Hepatocyte (in vitro differentiated cells): ENCODE results near the gene ULK4. TPM values are rescaled to one million over a fixed set of nuclear protein-coding genes. Genes with fewer than 3 reads are reported as not detected.

Experiments used
- DNase-seq: peaks from one replicate; pipeline ENCODE4 v3.0.0-alpha.2; 2016; ENCODE audit warnings: low spot score
- H2AFZ ChIP-seq: fragments of 200-600 bp; sonication (generic); 2 replicates; pipeline ENCODE4 v1.6.0; 2016; ENCODE audit warnings: antibody characterized with exemption, mild to moderate bottlenecking
- H3K27ac ChIP-seq: fragments of 200-600 bp; sonication (generic); 2 replicates; pipeline ENCODE4 v1.5.1; 2016; ENCODE audit warnings: mild to moderate bottlenecking
- H3K27me3 ChIP-seq: fragments of 200-600 bp; sonication (generic); 2 replicates; pipeline ENCODE4 v1.6.1; 2016
- H3K36me3 ChIP-seq: fragments of 200-600 bp; sonication (generic); replicated peaks from 2 replicates; pipeline ENCODE4 v1.5.1; 2016; ENCODE audit warnings: low read depth; ENCODE audit not compliant: insufficient read depth
- H3K4me1 ChIP-seq: fragments of 200-600 bp; sonication (generic); 2 replicates; pipeline ENCODE4 v1.5.1; 2016; ENCODE audit warnings: mild to moderate bottlenecking, moderate library complexity; ENCODE audit not compliant: insufficient read depth
- H3K4me2 ChIP-seq: fragments of 200-600 bp; sonication (generic); 2 replicates; pipeline ENCODE4 v1.6.0; 2016
- H3K4me3 ChIP-seq: fragments of 200-600 bp; sonication (generic); 2 replicates; pipeline ENCODE4 v1.5.1; 2016; ENCODE audit warnings: mild to moderate bottlenecking
- H3K79me2 ChIP-seq: fragments of 200-600 bp; sonication (generic); 2 replicates; pipeline ENCODE4 v1.6.0; 2017; ENCODE audit warnings: mild to moderate bottlenecking
- H3K9me2 ChIP-seq: fragments of 200-600 bp; sonication (generic); replicated peaks from 2 replicates; pipeline ENCODE4 v1.6.0; 2017; ENCODE audit warnings: mild to moderate bottlenecking; ENCODE audit not compliant: insufficient read depth
- H3K9me3 ChIP-seq: fragments of 200-600 bp; sonication (generic); 2 replicates; pipeline ENCODE4 v1.5.1; 2016; ENCODE audit warnings: low read depth, mild to moderate bottlenecking
- H4K20me1 ChIP-seq: fragments of 200-600 bp; sonication (generic); 2 replicates; pipeline ENCODE4 v1.6.0; 2016; ENCODE audit warnings: mild to moderate bottlenecking; ENCODE audit not compliant: insufficient read depth, poor library complexity, severe bottlenecking
- EZH2 ChIP-seq: fragments of 200-600 bp; sonication (generic); IDR thresholded peaks from 2 replicates; pipeline ENCODE4 v1.6.1; 2016; ENCODE audit warnings: antibody characterized with exemption, mild to moderate bottlenecking, borderline replicate concordance
- EZH2phosphoT487 ChIP-seq: fragments of 200-600 bp; sonication (generic); IDR thresholded peaks from one replicate; pipeline ENCODE4 v1.6.1; 2018; ENCODE audit warnings: antibody characterized with exemption, mild to moderate bottlenecking, low read depth, moderate library complexity; ENCODE audit not compliant: unreplicated experiment, severe bottlenecking
- WGBS: methylation state at CpG from one replicate; pipeline ENCODE4 v1.1.6; 2016; ENCODE audit warnings: low lambda C conversion rate; ENCODE audit errors: missing lambda C conversion rate; 5-methylcytosine and 5-hydroxymethylcytosine counted together
- polyA plus RNA-seq: library from polyadenylated mRNA; unstranded; fragments of >200 nt; fragmentation: Nextera tagmentation; extraction: Ambion mirVana; gene quantifications from 2 replicates; pipeline ENCODE4 v1.2.1, GENCODE V29; 2016
- total RNA-seq: library from RNA; depleted of rRNA; stranded (reverse); fragments of >200 nt; gene quantifications from 2 replicates; pipeline ENCODE4 v1.2.3, GENCODE V29; 2014
- TF ChIP-seq, protein P1 (sequence below): fragments of 200-600 bp; sonication (generic); IDR thresholded peaks from 2 replicates; pipeline ENCODE4 v1.5.1; 2016; ENCODE audit warnings: antibody characterized with exemption, mild to moderate bottlenecking; ENCODE audit not compliant: poor library complexity

Gene ULK4
- total and polyA plus RNA-seq, 2 experiments from 2014 or later, result 3.8 to 9.1 TPM

DNA sequence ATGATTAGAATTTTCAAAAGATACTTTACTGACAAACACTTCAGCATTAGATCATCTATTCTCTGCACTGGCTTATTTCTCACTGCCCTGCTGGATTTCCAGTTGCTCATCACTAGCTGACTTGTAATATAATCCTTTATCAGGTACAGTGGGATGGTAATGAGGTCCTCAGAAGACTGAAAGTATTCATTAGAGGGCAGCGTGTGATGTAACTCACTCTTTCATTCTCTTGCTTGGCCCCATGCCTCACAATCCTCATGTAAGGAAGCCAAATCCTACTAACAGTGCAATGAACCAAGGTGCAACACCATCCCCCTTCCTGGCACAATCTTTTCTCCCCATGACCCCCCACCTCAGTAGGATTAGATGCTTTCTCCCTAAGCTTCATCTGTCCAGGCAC lies 472.7 kb downstream of the ULK4 start:
- Histone ChIP-seq H3K36me3 (no peaks in the 10 kb centered on the region), H3K4me2 (no peak overlapping the region), H3K27ac (no peak overlapping the region), H3K4me1 (no peaks in the 10 kb centered on the region), H3K9me2 (no peaks in the 10 kb centered on the region), H3K9me3 (no peaks in the 10 kb centered on the region), H4K20me1 (no peaks in the 10 kb centered on the region), H3K27me3 (no peaks in the 10 kb centered on the region), H3K79me2 (no peaks in the 10 kb centered on the region), H2AFZ (no peak overlapping the region), H3K4me3 (no peak overlapping the region)
- no peak for TF ChIP-seq EZH2phosphoT487
- no peak for TF ChIP-seq EZH2
- TF ChIP-seq, protein P1, sequence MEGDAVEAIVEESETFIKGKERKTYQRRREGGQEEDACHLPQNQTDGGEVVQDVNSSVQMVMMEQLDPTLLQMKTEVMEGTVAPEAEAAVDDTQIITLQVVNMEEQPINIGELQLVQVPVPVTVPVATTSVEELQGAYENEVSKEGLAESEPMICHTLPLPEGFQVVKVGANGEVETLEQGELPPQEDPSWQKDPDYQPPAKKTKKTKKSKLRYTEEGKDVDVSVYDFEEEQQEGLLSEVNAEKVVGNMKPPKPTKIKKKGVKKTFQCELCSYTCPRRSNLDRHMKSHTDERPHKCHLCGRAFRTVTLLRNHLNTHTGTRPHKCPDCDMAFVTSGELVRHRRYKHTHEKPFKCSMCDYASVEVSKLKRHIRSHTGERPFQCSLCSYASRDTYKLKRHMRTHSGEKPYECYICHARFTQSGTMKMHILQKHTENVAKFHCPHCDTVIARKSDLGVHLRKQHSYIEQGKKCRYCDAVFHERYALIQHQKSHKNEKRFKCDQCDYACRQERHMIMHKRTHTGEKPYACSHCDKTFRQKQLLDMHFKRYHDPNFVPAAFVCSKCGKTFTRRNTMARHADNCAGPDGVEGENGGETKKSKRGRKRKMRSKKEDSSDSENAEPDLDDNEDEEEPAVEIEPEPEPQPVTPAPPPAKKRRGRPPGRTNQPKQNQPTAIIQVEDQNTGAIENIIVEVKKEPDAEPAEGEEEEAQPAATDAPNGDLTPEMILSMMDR, result no peak
- DNase-seq, result no peak
- WGBS, result 62% methylated on average over 1 of the region's 1 CpG

DNA sequence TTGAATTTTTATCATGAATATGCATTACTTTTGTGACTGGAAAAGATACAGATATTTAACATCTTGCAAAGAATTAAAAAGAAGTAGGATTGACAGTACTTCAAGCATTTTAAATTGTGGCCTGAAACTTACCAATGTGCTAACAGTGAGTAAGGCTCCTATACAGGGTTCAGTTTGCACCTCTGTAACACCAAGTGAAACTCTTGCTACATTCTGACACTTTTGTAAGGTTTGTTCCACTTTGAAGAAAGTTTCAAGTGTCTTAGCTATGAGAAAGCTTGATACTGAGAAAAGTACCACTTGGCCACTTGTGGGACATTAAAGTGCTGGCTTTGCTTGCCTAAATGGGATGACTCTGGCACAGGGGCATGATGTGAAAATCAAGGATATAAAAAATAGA lies 473.4 kb downstream of the ULK4 start:
- Histone ChIP-seq H2AFZ (no peak overlapping the region), H3K4me2 (no peak overlapping the region), H3K79me2 (no peaks in the 10 kb centered on the region), H3K27me3 (no peaks in the 10 kb centered on the region), H3K9me2 (no peaks in the 10 kb centered on the region), H3K36me3 (no peaks in the 10 kb centered on the region), H3K27ac (no peak overlapping the region), H3K4me3 (no peak overlapping the region), H3K9me3 (no peaks in the 10 kb centered on the region), H4K20me1 (no peaks in the 10 kb centered on the region), H3K4me1 (no peaks in the 10 kb centered on the region)
- no peak for TF ChIP-seq EZH2
- TF ChIP-seq EZH2phosphoT487, result no peak
- TF ChIP-seq, protein P1, result no peak
- no peak for DNase-seq

DNA sequence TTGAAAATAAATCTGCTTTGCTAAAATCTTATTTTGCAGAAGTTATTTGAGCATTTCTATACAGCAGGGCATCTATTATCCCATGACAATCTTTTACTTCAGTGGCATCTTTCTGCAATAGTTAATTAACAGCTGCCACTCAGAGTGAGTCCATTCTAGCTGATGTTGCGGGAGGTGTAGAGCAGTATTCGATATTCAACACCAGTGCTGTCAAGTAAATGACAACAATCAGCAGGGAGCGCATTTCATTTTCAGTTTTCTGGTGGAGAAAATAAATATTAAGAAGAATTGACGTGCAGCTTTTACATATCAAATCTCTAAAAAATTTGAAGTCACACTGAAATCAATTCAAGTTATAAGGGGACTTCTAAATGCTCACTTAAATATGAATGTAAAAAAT lies 476.4 kb downstream of the ULK4 start:
- 95% methylated on average over 4 of the region's 4 CpGs for WGBS
- H3K4me2 ChIP-seq, result no peak overlapping the region
- no peaks in the 10 kb centered on the region for H3K36me3 ChIP-seq
- H3K9me3 ChIP-seq, result no peaks in the 10 kb centered on the region
- H3K9me2 ChIP-seq, result no peaks in the 10 kb centered on the region
- DNase-seq, result no peak
- H3K4me3 ChIP-seq, result no peak overlapping the region
- H2AFZ ChIP-seq, result no peak overlapping the region
- no peak overlapping the region for H3K27ac ChIP-seq
- H4K20me1 ChIP-seq, result no peaks in the 10 kb centered on the region
- H3K27me3 ChIP-seq, result no peaks in the 10 kb centered on the region
- no peaks in the 10 kb centered on the region for H3K4me1 ChIP-seq
- TF ChIP-seq, protein P1, result no peak
- TF ChIP-seq EZH2 (no peak), EZH2phosphoT487 (no peak)
- no peaks in the 10 kb centered on the region for H3K79me2 ChIP-seq

DNA sequence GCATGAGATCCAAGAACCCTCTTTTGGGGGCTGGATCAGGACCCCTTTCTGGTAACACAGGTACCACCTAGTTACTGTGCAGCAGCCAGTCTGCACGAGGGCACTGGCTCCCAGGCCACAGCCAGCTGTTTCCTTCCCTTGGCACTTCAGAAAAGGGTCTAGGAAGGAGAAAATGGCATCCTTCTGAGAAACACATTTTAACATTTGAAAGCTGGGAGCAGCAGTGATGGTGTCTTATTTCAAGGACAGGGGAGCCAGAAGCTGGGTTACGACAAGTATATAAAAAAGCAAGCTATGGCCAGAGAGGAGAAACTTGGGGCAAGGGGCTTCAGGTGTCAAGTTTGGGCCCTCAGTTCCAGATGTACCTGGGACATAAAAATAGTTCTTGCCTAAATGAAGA lies 479.8 kb downstream of the ULK4 start:
- DNase-seq, result no peak
- Histone ChIP-seq H3K4me1 (peaks cover 10% of the 10 kb centered on the region), H4K20me1 (no peaks in the 10 kb centered on the region), H3K4me2 (no peak overlapping the region), H3K27me3 (no peaks in the 10 kb centered on the region), H2AFZ (no peak overlapping the region), H3K4me3 (no peak overlapping the region), H3K36me3 (no peaks in the 10 kb centered on the region), H3K9me3 (no peaks in the 10 kb centered on the region), H3K27ac (no peak overlapping the region), H3K9me2 (no peaks in the 10 kb centered on the region), H3K79me2 (no peaks in the 10 kb centered on the region)
- TF ChIP-seq, protein P1, result no peak
- TF ChIP-seq EZH2phosphoT487, result no peak
- TF ChIP-seq EZH2, result no peak
- WGBS, result 64% methylated on average over 2 of the region's 2 CpGs
